ENCODE measurements around the gene BORA. TPM values are rescaled to one million over a fixed set of nuclear protein-coding genes. Genes with fewer than 3 reads are reported as not detected.

The BORA gene
- total RNA-seq, 1 donor from 2014 or later: 18.5 TPM

DNA sequence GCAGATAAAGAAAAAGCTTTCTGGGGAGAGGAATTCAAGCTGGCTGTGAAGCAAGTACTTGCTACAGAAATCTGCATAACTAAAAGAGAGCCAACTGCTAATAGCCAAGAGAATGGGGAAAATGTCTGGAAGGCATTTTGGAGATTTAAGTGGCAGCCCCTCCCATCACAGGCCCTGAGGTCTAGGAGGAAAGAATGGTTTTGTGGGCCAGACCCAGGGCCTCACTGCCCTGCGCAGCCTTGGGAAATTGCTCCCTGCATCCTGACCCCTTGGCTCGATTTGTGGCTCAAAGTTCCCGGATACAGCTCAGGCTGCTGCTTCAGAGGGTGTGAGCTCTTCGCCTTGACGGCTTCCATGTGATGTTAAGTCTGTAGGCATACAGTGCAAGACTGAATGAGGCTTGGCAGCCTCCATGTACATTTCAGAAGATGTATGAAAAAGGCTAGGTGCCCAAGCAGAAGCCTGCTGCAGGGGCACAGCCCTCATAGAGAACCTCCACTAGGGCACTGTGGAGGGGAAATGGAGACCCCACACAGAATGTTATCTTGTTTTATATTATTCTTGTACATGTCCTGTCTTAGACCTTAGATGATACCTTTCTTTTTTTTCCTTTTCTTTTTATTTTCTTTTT is 34.7 kb upstream of the BORA start:
- no peak overlapping the region for H3K27ac Mint-ChIP-seq (ENCODE audit: unreplicated experiment)
- H3K9me3 Mint-ChIP-seq: peaks cover 5% of the 10 kb centered on the region
- DNase-seq (ENCODE audit: low read depth, low spot score): no peak
- no peak overlapping the region for H3K4me3 Mint-ChIP-seq
- TF ChIP-seq CTCF (conservative IDR thresholded peaks at IDR 0.05): no peak
- H3K36me3 Mint-ChIP-seq (ENCODE audit: low read depth): no peaks in the 10 kb centered on the region
- H3K27me3 Mint-ChIP-seq (ENCODE audit: low read depth): no peaks in the 10 kb centered on the region
- H3K4me1 Mint-ChIP-seq: no peaks in the 10 kb centered on the region

DNA sequence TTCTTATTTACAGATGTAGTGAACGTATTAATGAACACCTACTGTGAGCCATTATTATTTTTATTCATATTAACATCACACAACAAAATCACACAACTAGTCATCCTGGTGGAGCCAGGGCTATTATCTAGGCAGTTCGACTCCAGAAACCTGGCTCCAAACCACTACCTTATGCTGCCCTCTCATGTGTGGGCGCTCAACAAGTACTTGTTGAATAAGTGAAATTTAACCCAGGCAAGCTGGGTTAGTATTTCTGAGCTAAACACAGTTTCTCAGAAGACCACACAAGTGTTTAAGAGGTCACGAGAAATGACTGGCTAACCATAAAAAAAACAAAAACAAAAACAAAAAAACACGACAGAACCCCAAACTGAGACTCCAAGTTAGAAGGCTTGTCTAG is 33.9 kb upstream of the BORA start:
- Mint-ChIP-seq H3K9me3 (peaks cover 5% of the 10 kb centered on the region), H3K27me3 (ENCODE audit: low read depth) (no peaks in the 10 kb centered on the region), H3K27ac (ENCODE audit: unreplicated experiment) (no peak overlapping the region), H3K4me1 (no peaks in the 10 kb centered on the region), H3K4me3 (no peak overlapping the region), H3K36me3 (ENCODE audit: low read depth) (no peaks in the 10 kb centered on the region)
- no peak for DNase-seq (ENCODE audit: low read depth, low spot score)
- TF ChIP-seq CTCF (conservative IDR thresholded peaks at IDR 0.05): no peak

GRCh38 chr13:72694314-72694713 is 33.4 kb upstream of the BORA start:
- no peak for TF ChIP-seq CTCF (conservative IDR thresholded peaks at IDR 0.05)
- H3K36me3 Mint-ChIP-seq (ENCODE audit: low read depth): no peaks in the 10 kb centered on the region

DNA sequence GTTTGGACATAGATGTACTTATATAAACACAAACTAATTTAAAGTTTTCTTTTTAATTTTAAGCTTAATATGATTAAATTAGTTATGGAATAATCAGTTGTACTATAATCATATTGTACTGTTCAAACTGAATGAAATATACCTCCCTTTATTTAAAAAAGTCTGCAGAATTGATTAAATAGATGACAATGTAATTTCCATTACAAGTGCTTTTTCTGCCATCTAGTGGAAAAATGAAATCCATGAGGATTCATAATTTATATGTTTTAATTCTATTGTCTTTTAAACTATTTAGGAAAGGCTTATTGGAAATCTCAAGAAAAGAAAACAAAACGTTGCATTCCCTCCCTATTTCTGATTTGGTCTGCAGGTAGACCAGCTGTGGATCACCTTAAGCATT is 31.1 kb upstream of the BORA start:
- Mint-ChIP-seq H3K4me1 (no peaks in the 10 kb centered on the region), H3K27me3 (ENCODE audit: low read depth) (no peaks in the 10 kb centered on the region), H3K27ac (ENCODE audit: unreplicated experiment) (no peak overlapping the region), H3K4me3 (no peak overlapping the region), H3K9me3 (peaks cover 5% of the 10 kb centered on the region), H3K36me3 (ENCODE audit: low read depth) (no peaks in the 10 kb centered on the region)
- no peak for DNase-seq (ENCODE audit: low read depth, low spot score)
- peak; percentile 63 for TF ChIP-seq CTCF (conservative IDR thresholded peaks at IDR 0.05)

More at GRCh38 chr13:72694314-72694713, 33.4 kb upstream of the BORA start:
- DNase-seq (ENCODE audit: low read depth, low spot score): no peak
- Mint-ChIP-seq H3K27ac (ENCODE audit: unreplicated experiment) (no peak overlapping the region), H3K4me1 (no peaks in the 10 kb centered on the region), H3K27me3 (ENCODE audit: low read depth) (no peaks in the 10 kb centered on the region), H3K9me3 (peaks cover 5% of the 10 kb centered on the region), H3K4me3 (no peak overlapping the region)

DNA sequence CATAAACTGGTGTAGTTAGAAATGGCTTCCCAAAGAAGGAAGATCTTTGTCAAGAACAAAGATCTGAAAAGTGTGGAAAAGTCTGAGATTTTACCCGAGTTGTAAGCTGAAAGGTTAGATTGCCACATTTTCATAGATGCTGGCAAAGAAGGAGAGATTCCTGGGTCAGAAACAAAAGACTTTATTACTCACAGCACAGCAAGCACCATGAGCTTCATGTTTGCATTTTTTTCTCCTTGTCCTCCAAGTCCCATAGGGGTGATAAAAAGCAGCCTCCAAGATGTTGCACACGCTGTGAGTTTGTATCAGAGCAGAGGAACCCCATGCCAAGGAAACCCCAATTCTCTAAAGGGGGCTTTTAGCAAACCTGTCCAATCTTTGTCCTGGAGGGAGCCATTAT is 29.6 kb upstream of the BORA start:
- Mint-ChIP-seq H3K9me3 (no peaks in the 10 kb centered on the region), H3K27ac (ENCODE audit: unreplicated experiment) (no peak overlapping the region), H3K4me1 (no peaks in the 10 kb centered on the region), H3K27me3 (ENCODE audit: low read depth) (no peaks in the 10 kb centered on the region), H3K4me3 (no peak overlapping the region), H3K36me3 (ENCODE audit: low read depth) (no peaks in the 10 kb centered on the region)
- TF ChIP-seq CTCF (conservative IDR thresholded peaks at IDR 0.05): no peak
- DNase-seq (ENCODE audit: low read depth, low spot score): no peak

Measured in neural crest cell (in vitro differentiated cells).